ENCODE measurements around the gene UMPS.
"Not testable (repeated sequence)": the region's sequence is repeated elsewhere in the genome, so short reads cannot be mapped to it uniquely, and the experiment has no call there.

Gene UMPS

GRCh38 chr3:124784686-124785382, 54.6 kb downstream of the UMPS start:
- no peak for DNase-seq
- TF ChIP-seq GATA1 (IDR thresholded peaks at IDR 0.05; ENCODE audit: low read depth, low read length) (no peak), POLR2A (IDR thresholded peaks at IDR 0.05; ENCODE audit: low read length) (no peak)

- TF ChIP-seq POLR2A (IDR thresholded peaks at IDR 0.05; ENCODE audit: low read length): no peak
- TF ChIP-seq GATA1 (IDR thresholded peaks at IDR 0.05; ENCODE audit: low read depth, low read length): no peak
- no peak for DNase-seq
Measured at GRCh38 chr3:124785973-124786372, 55.7 kb downstream of the UMPS start.

DNA sequence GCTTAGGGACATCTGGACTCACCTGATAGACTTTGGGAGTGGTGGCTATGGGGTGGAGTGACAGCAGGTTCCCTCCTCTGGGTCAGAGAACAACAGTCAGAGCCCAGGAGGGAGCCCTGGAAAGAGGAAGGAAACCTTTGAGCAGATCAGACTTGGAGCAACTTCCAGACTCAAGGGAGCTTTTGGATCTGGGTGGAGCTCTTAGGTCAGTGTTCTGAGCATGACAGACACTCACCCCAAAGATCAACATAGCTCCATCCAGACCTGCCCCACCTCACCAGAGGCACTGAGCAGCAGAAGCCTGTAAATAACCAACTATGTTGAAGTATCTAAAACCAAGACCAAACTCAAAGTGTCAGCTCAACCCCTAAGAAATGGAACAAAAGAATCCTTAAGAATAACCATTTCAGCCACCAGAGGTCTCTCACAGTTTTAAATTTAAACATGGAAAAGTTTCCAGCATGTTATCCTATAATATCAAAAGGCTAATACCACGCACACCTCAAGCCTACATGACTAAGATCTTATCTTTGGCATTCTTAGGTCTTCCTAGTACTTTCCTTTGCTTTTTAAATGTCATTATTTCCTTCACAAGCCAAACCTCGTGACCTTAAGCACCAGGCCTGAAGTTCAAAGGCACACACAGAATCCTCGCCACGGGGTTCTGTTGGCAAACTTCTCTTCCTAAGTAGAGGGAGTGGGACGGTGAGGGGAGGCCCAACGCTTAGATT, 56.4 kb downstream of the UMPS start:
- peak in 1 of 2 experiments; percentile 22 for DNase-seq
- TF ChIP-seq GATA1 (IDR thresholded peaks at IDR 0.05; ENCODE audit: low read depth, low read length) (no peak), POLR2A (IDR thresholded peaks at IDR 0.05; ENCODE audit: low read length) (no peak)

DNA sequence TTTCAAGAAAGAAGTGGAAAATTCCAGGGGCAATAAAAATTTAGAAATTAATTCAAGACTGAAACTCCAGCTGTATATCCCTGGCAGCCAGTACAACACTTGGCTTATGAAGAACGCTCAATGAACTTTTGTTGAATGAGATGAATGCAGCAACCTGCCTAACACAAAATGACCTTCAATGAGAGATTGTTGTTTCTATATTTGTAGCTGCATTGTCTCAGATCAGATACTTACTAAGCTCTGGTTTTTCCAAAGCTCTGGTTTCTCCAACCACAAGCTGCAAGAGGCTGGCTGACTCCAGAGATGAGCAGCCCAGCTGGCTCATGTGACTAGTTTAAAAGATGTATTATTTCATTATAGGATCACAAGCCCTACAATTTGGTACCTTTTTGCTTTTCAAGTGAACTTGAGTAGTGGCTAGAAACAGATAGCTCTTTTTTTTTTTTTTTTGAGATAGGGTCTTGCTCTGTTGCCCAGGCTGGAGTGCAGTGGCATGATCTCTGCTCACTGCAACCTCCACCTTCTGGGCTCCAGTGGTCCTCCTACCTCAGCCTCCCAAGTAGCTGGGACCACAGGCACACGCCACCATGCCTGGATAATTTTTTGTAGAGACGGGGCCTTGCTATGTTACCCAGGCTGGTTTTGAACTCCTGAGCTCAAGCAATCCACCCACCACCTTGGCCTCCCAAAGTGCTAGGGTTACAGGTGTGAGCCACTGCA, 57.4 kb downstream of the UMPS start:
- DNase-seq: no peak
- TF ChIP-seq POLR2A (IDR thresholded peaks at IDR 0.05; ENCODE audit: low read length) (no peak), GATA1 (IDR thresholded peaks at IDR 0.05; ENCODE audit: low read depth, low read length) (no peak)

DNA sequence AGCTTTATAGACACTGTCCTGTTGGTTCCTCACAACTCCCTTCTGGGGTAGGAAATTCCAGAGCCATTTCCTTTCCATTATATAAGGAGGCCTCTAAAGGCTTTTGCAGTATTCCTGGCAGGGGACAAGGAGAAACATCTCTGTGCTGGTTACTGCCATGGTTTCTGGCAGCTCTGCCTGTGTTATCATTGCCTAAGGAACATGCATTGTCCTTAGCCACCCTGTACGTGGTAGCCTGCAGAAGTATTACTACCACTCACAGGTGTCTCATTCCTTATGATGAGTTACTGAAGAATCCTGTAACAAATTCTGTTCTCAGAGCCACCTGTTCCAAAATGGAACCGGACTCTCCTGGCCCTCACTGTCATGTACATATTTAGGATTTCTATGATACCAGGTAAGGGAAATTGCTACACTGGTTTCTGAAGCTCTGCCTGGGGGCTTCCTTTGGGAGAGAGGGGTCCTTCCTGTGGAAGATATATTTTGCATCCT, 58.0 kb downstream of the UMPS start:
- no peak for TF ChIP-seq GATA1 (IDR thresholded peaks at IDR 0.05; ENCODE audit: low read depth, low read length)
- TF ChIP-seq POLR2A (IDR thresholded peaks at IDR 0.05; ENCODE audit: low read length): no peak
- DNase-seq: no peak

DNA sequence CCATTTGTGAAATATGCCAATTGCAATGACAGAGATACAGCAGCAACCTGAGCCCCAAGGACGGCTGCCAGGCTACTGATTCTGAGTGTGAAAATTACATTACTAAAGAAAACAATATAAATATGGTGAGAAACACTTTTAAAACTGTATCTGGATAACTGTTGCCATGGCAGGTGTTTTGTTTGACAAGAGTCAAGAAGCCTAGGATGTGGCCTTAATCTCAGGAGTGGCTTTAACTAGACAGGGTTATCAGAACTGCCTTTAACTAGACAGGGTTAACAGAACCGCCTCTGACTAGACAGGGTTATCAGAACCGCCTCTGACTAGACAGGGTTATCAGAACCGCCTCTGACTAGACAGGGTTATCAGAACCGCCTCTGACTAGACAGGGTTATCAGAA, 58.9 kb downstream of the UMPS start:
- DNase-seq: not testable (repeated sequence)

DNA sequence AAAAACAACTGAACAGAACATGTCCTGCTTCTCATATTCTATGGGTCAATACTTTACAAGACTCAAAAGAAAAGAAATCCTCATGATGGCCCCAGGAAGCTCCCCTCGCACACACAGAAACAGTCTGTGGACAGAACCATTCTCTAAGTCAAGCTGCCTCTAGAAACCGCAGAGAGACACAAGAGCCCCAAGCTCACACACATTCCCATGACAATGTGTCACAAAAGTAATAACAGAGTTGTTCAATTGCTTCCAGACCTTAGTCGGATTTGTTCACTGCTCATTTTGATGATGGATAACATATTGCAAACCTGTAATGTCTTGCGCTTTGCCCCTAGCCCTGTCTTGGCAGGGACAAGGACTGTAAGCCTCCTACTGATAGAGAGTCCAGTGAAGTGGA, 60.9 kb downstream of the UMPS start:
- no peak for DNase-seq
- no peak for TF ChIP-seq POLR2A (IDR thresholded peaks at IDR 0.05; ENCODE audit: low read length)
- no peak for TF ChIP-seq GATA1 (IDR thresholded peaks at IDR 0.05; ENCODE audit: low read depth, low read length)

- no peak for DNase-seq
- TF ChIP-seq POLR2A (IDR thresholded peaks at IDR 0.05; ENCODE audit: low read length) (no peak), GATA1 (IDR thresholded peaks at IDR 0.05; ENCODE audit: low read depth, low read length) (no peak)
Measured at GRCh38 chr3:124791639-124792151, 61.4 kb downstream of the UMPS start.

DNA sequence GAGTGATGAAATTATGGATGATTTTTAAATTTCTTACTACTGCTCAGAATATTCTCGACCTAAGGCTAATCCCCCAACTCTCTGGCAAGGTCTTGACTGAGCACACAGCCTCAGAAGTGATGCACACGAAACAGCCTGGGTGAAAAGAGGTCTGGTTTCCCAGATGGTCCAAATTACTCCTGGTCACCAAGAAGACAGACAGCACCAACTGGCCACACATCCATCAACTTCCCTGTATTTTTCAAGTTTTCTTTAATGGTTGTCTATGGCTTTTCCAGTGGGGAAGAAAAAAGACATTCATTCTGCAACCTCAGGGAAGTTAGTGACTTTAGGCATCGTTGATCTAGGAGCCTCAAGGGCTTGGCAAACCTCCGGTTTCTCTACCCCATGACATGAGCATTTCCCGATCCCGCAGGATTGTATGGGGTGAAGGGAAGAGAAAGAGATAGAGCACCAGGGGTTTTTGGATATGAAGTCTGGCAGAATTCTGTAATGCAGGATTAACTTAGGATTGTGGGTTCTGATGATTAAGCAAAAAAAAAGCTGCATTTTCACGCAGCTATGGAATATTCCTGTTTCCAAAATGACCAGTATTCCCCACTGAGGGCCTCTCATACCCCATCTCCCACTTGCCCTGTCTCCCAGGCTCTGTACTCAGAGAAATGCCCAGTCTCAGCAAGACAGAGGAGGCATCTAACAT, 62.2 kb downstream of the UMPS start:
- DNase-seq: no peak
- TF ChIP-seq POLR2A (IDR thresholded peaks at IDR 0.05; ENCODE audit: low read length): no peak
- TF ChIP-seq GATA1 (IDR thresholded peaks at IDR 0.05; ENCODE audit: low read depth, low read length): no peak

- no peak for DNase-seq
- no peak for TF ChIP-seq GATA1 (IDR thresholded peaks at IDR 0.05; ENCODE audit: low read depth, low read length)
- TF ChIP-seq POLR2A (IDR thresholded peaks at IDR 0.05; ENCODE audit: low read length): no peak
Measured at GRCh38 chr3:124793054-124793739, 62.9 kb downstream of the UMPS start.

DNA sequence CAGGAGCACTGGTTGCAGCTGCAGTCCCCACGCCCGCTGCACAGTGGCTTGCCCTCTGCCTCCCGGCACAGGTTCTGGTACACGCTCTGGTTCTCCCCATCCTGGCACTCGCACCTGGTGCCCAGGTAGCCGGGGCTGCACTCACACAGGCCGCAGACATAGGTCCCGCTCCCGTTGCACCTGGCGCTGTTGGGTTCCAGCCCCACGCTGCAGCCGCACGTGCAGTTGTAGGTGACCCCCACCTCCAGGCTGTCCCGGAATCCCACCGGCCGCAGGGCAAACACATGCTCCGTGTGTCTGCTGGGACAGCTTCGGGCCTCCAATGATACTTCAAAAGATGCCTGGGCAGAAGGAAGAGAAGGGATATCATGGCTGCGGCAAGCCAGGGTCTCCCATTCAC, 66.2 kb downstream of the UMPS start:
- TF ChIP-seq GATA1 (IDR thresholded peaks at IDR 0.05; ENCODE audit: low read depth, low read length): no peak
- TF ChIP-seq POLR2A (IDR thresholded peaks at IDR 0.05; ENCODE audit: low read length): no peak
- no peak for DNase-seq

GRCh38 chr3:124797426-124797945, 67.2 kb downstream of the UMPS start:
- TF ChIP-seq POLR2A (IDR thresholded peaks at IDR 0.05; ENCODE audit: low read length) (no peak), GATA1 (IDR thresholded peaks at IDR 0.05; ENCODE audit: low read depth, low read length) (no peak)
- DNase-seq: no peak
